ENCODE data around the gene PPDPF. TPM values are rescaled to one million over a fixed set of nuclear protein-coding genes. Genes with fewer than 3 reads are reported as not detected.

The PPDPF gene
- total RNA-seq, 1 experiment from 2014 or later, result 149 TPM

DNA sequence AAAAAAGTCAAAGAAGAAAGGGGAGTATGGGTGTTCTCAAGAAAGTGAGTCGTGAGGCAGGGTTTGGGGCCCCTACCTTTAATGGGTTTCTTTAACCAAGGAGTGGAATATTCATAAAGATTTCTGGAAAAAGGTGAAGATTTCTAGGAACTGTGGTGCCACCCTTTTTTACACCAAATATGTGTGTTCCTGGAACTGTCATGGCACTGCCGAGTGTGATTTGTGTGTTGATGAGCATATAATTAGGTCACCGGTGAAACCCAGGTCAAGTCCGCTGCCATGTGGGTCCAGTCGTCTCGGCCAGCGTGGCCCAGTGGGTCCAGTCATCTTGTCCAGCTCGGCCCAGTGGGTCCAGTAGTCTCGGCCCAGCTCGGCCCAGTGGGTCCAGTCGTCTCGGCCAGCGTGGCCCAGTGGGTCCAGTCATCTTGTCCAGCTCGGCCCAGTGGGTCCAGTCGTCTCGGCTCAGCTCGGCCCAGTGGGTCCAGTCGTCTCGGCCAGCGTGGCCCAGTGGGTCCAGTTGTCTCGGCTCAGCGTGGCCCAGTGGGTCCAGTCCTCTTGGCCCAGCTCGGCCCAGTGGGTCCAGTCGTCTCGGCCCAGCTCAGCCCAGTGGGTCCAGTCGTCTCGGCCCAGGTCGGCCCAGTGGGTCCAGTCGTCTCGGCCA, 13.4 kb upstream of the PPDPF start:
- Mint-ChIP-seq H3K9me3 (peaks cover 13 to 45% of the 10 kb centered on the region in 2 experiments; a peak in 4 of 5 replicates), H3K27me3 (ENCODE audit: low read depth) (peaks cover 69% of the 10 kb centered on the region), H3K4me3 (no peak overlapping the region), H3K27ac (no peak overlapping the region), H3K4me1 (no peaks in the 10 kb centered on the region), H3K36me3 (ENCODE audit: insufficient read depth in 1 of 3, low read depth in 3 of 3) (peaks cover 0 to 27% (median 0%) of the 10 kb centered on the region in 3 experiments; a peak in 3 of 7 replicates)
- no peak overlapping the region for H3T11ph ChIP-seq (ENCODE audit: low read length)
- H4K20me1 ChIP-seq (ENCODE audit: control insufficient read depth, insufficient read depth, insufficient read length), result no peaks in the 10 kb centered on the region
- H3K9me3 ChIP-seq (ENCODE audit: control insufficient read depth, low read depth, low read length), result no peaks in the 10 kb centered on the region
- no peak overlapping the region for H3K56ac ChIP-seq (ENCODE audit: insufficient read length, low read depth, low read length)
- no peaks in the 10 kb centered on the region for H3K79me2 ChIP-seq (ENCODE audit: insufficient read depth, low read length)
- H4K91ac ChIP-seq (ENCODE audit: insufficient read length, low read depth, low read length), result no peak overlapping the region
- H3K23me2 ChIP-seq (ENCODE audit: insufficient read length, low read depth, low read length, poor library complexity, severe bottlenecking), result no peaks in the 10 kb centered on the region
- no peak overlapping the region for H2AK5ac ChIP-seq (ENCODE audit: insufficient read length, low read length)
- H4K5ac ChIP-seq (ENCODE audit: insufficient read length, low read depth, low read length), result no peak overlapping the region
- no peak overlapping the region for H2BK20ac ChIP-seq (ENCODE audit: low read depth, low read length, poor library complexity, severe bottlenecking)
- no peak overlapping the region for H2BK120ac ChIP-seq (ENCODE audit: low read depth, low read length, poor library complexity, severe bottlenecking)
- H3K23ac ChIP-seq (ENCODE audit: insufficient read length, low read depth, low read length), result no peak overlapping the region
- WGBS (ENCODE audit: extremely low coverage, insufficient read length, low lambda C conversion rate), result no CpG with 5 or more reads among the region's 30 CpGs
- no peak overlapping the region for H2BK12ac ChIP-seq (ENCODE audit: insufficient read length, low read depth, low read length)
- no peak overlapping the region for H3K4ac ChIP-seq (ENCODE audit: low read depth, low read length)
- no peak overlapping the region for H2BK5ac ChIP-seq (ENCODE audit: insufficient read length, low read length)
- H2AFZ ChIP-seq (ENCODE audit: low read length), result no peak overlapping the region
- no peaks in the 10 kb centered on the region for H3K27me3 ChIP-seq (ENCODE audit: insufficient read depth, low read length)
- no peak overlapping the region for H4K8ac ChIP-seq (replicated peaks; ENCODE audit: insufficient read length, low read depth, low read length)
- no peak overlapping the region for H3K4me2 ChIP-seq (ENCODE audit: insufficient read depth, insufficient read length, low read length)
- TF ChIP-seq, protein P1, sequence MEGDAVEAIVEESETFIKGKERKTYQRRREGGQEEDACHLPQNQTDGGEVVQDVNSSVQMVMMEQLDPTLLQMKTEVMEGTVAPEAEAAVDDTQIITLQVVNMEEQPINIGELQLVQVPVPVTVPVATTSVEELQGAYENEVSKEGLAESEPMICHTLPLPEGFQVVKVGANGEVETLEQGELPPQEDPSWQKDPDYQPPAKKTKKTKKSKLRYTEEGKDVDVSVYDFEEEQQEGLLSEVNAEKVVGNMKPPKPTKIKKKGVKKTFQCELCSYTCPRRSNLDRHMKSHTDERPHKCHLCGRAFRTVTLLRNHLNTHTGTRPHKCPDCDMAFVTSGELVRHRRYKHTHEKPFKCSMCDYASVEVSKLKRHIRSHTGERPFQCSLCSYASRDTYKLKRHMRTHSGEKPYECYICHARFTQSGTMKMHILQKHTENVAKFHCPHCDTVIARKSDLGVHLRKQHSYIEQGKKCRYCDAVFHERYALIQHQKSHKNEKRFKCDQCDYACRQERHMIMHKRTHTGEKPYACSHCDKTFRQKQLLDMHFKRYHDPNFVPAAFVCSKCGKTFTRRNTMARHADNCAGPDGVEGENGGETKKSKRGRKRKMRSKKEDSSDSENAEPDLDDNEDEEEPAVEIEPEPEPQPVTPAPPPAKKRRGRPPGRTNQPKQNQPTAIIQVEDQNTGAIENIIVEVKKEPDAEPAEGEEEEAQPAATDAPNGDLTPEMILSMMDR (conservative IDR thresholded peaks at IDR 0.05), result no peak
- no peaks in the 10 kb centered on the region for H3K4me1 ChIP-seq (ENCODE audit: insufficient read depth, low read length)
- DNase-seq, result no peak
- no peak overlapping the region for H3K27ac ChIP-seq (ENCODE audit: insufficient read length, low read depth, low read length)
- H3K9ac ChIP-seq (ENCODE audit: extremely low read depth, insufficient read length, low read length), result no peak overlapping the region
- H3K79me1 ChIP-seq (ENCODE audit: insufficient read depth, low read depth, low read length, poor library complexity, severe bottlenecking), result no peaks in the 10 kb centered on the region
- H3K18ac ChIP-seq (ENCODE audit: insufficient read length, low read depth, low read length), result no peak overlapping the region
- no peak overlapping the region for H3K14ac ChIP-seq (ENCODE audit: insufficient read depth, low read length)
- no peak overlapping the region for H2BK15ac ChIP-seq (ENCODE audit: low read depth, low read length)
